Stimulated activated CD4-positive, alpha-beta T cell treated with anti-CD3 and anti-CD28 coated beads, Interleukin-4, amount 100 ng/mL, for 48 hours (primary cell): ENCODE measurements around the gene DOCK2.
"Not testable (repeated sequence)": the region's sequence is repeated elsewhere in the genome, so short reads cannot be mapped to it uniquely, and the experiment has no call there.

Experiments
- DNase-seq, 2 donors: peaks; one replicate each; pipeline ENCODE4 v3.0.0-alpha.2; 2020; ENCODE audit warnings: low read depth in 2 of 2

Gene DOCK2

GRCh38 chr5:169789417-169789940 is 152.4 kb downstream of the DOCK2 start:
- DNase-seq = no peak

- DNase-seq = no peak
Measured at GRCh38 chr5:169791251-169791650, 154.2 kb downstream of the DOCK2 start.

GRCh38 chr5:169795338-169795737 is 158.3 kb downstream of the DOCK2 start:
- no peak for DNase-seq

GRCh38 chr5:169796731-169797130 is 159.7 kb downstream of the DOCK2 start:
- no peak for DNase-seq

- DNase-seq = no peak
Measured at GRCh38 chr5:169797577-169797976, 160.5 kb downstream of the DOCK2 start.

GRCh38 chr5:169798438-169798837 is 161.4 kb downstream of the DOCK2 start:
- DNase-seq = no peak

- DNase-seq = no peak
Measured at GRCh38 chr5:169798906-169799660, 162.0 kb downstream of the DOCK2 start.

- DNase-seq = no peak
Measured at GRCh38 chr5:169801324-169801777, 164.3 kb downstream of the DOCK2 start.

- no peak for DNase-seq
Measured at GRCh38 chr5:169801781-169802180, 164.7 kb downstream of the DOCK2 start.

- no peak for DNase-seq
Measured at GRCh38 chr5:169803077-169803981, 166.3 kb downstream of the DOCK2 start.

- no peak for DNase-seq
Measured at GRCh38 chr5:169804861-169805260, 167.8 kb downstream of the DOCK2 start.

- peak; percentile 50 for DNase-seq
Measured at GRCh38 chr5:169805527-169805934, 168.5 kb downstream of the DOCK2 start.

GRCh38 chr5:169805937-169806700 is 169.0 kb downstream of the DOCK2 start:
- DNase-seq = no peak

GRCh38 chr5:169808118-169808581 is 171.1 kb downstream of the DOCK2 start:
- no peak for DNase-seq

GRCh38 chr5:169808880-169809279 is 171.8 kb downstream of the DOCK2 start:
- not testable (repeated sequence) for DNase-seq

- no peak for DNase-seq
Measured at GRCh38 chr5:169809281-169809680, 172.2 kb downstream of the DOCK2 start.

GRCh38 chr5:169810524-169810923 is 173.4 kb downstream of the DOCK2 start:
- DNase-seq = no peak

GRCh38 chr5:169811023-169811422 is 173.9 kb downstream of the DOCK2 start:
- DNase-seq = no peak

GRCh38 chr5:169811680-169812079 is 174.6 kb downstream of the DOCK2 start:
- DNase-seq = no peak

GRCh38 chr5:169812786-169813185 is 175.7 kb downstream of the DOCK2 start:
- no peak for DNase-seq

GRCh38 chr5:169814045-169814444 is 177.0 kb downstream of the DOCK2 start:
- DNase-seq = no peak

- DNase-seq = no peak
Measured at GRCh38 chr5:169814522-169814921, 177.4 kb downstream of the DOCK2 start.
